Activated CD8-positive, alpha-beta memory T cell treated with anti-CD3 and anti-CD28 coated beads, Interleukin-2, amount 50 U/mL, for 1 hour (primary cell): ENCODE measurements around the gene CD163L1.
"Not testable (repeated sequence)": the region's sequence is repeated elsewhere in the genome, so short reads cannot be mapped to it uniquely, and the experiment has no call there.

Experiments used
- DNase-seq: peaks from one replicate; pipeline ENCODE4 v3.0.0-alpha.2; 2020; ENCODE audit errors: extremely low read depth

The CD163L1 gene

GRCh38 chr12:7404275-7404674 is 39.7 kb downstream of the CD163L1 start:
- no peak for DNase-seq

- DNase-seq, result no peak
These were observed 40.5 kb downstream of the CD163L1 start for GRCh38 chr12:7403466-7403865.

- DNase-seq, result no peak
These were observed 44.9 kb downstream of the CD163L1 start for GRCh38 chr12:7399089-7399488.

GRCh38 chr12:7396418-7396817 is 47.5 kb downstream of the CD163L1 start:
- no peak for DNase-seq

- no peak for DNase-seq
These were observed 48.0 kb downstream of the CD163L1 start for GRCh38 chr12:7395950-7396349.

GRCh38 chr12:7387289-7387688 is 56.7 kb downstream of the CD163L1 start:
- no peak for DNase-seq

GRCh38 chr12:7383157-7383556 is 60.8 kb downstream of the CD163L1 start:
- no peak for DNase-seq

GRCh38 chr12:7376196-7376595 is 67.8 kb downstream of the CD163L1 start:
- no peak for DNase-seq

- DNase-seq, result no peak
These were observed 68.8 kb downstream of the CD163L1 start for GRCh38 chr12:7375145-7375543.

GRCh38 chr12:7374423-7375144 is 69.4 kb downstream of the CD163L1 start:
- no peak for DNase-seq

- DNase-seq, result no peak
These were observed 70.7 kb downstream of the CD163L1 start for GRCh38 chr12:7373226-7373625.

- DNase-seq, result no peak
These were observed 74.7 kb downstream of the CD163L1 start for GRCh38 chr12:7369274-7369729.

- DNase-seq, result no peak
These were observed 81.2 kb downstream of the CD163L1 start for GRCh38 chr12:7362734-7363133.

- DNase-seq, result no peak
These were observed 82.7 kb downstream of the CD163L1 start for GRCh38 chr12:7361265-7361664.

GRCh38 chr12:7354529-7354928 is 89.4 kb downstream of the CD163L1 start:
- no peak for DNase-seq

- no peak for DNase-seq
These were observed 91.3 kb downstream of the CD163L1 start for GRCh38 chr12:7352661-7353060.

GRCh38 chr12:7351177-7351576 is 92.8 kb downstream of the CD163L1 start:
- no peak for DNase-seq

- DNase-seq, result no peak
These were observed 94.5 kb downstream of the CD163L1 start for GRCh38 chr12:7349418-7349817.

- no peak for DNase-seq
These were observed 97.3 kb downstream of the CD163L1 start for GRCh38 chr12:7346551-7347225.

GRCh38 chr12:7344833-7345606 is 98.9 kb downstream of the CD163L1 start:
- no peak for DNase-seq

- DNase-seq, result no peak
These were observed 104.3 kb downstream of the CD163L1 start for GRCh38 chr12:7339675-7340074.

GRCh38 chr12:7337790-7338189 is 106.2 kb downstream of the CD163L1 start:
- DNase-seq, result not testable (repeated sequence)

GRCh38 chr12:7327918-7328317 is 116.0 kb downstream of the CD163L1 start:
- no peak for DNase-seq
